ENCODE results near the gene MORC2.

DNA sequence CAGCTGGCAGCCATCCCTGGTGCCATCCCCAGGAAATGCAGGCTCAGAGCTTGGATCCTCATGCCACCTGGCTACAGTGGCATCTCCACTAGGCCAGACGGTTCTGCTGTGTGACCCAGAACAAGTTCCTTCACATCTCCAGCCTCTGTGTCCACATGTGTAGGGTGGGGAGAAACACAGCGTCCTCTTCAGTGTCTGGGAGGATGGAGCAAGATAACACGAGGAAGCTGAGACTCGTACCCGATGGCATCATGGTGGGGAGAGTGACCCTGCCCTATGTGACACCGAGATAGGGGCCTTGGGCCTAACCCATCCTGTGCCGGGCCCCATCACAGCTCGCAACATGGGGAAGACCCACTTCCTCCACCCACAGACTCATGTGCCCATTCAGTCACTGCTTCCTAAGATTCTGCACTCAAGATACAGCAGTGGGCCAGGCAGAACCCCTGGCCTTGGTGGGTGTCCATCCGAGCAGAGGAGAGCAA, 78.5 kb downstream of the MORC2 start:
- TF ChIP-seq CTCF (conservative IDR thresholded peaks at IDR 0.05; ENCODE audit: low read length) (no peak), EZH2phosphoT487 (IDR thresholded peaks at IDR 0.05; ENCODE audit: borderline replicate concordance) (no peak)
